Left lung (tissue), 10 donors: ENCODE measurements around the gene ATP1A2. TPM values are rescaled to one million over a fixed set of nuclear protein-coding genes. Genes with fewer than 3 reads are reported as not detected.

Source experiments
- ATAC-seq: fragments of 200-7000 bp; cut with Tn5 transposase; one replicate; pipeline ENCODE4 v1.9.1; 2020; ENCODE audit warnings: moderate library complexity
- DNase-seq, 4 donors: peaks; one replicate each; pipeline ENCODE4 v3.0.0-alpha.2; 2013 to 2020
- H3K27ac ChIP-seq, 2 donors: fragments of 200-600 bp; sonication (generic) in 1 of 2; one replicate each; pipeline versions ENCODE4 v1.5.0 to v1.8.0; 2020 to 2021
- H3K27me3 ChIP-seq, 2 donors: fragments of 200-600 bp; sonication (generic) in 1 of 2; one replicate each; pipeline versions ENCODE4 v1.5.0 to v1.8.0; 2020 to 2021
- H3K36me3 ChIP-seq, 2 donors: fragments of 200-600 bp; sonication (generic) in 1 of 2; one replicate each; pipeline versions ENCODE4 v1.5.0 to v1.8.0; 2020 to 2021
- H3K4me1 ChIP-seq, 2 donors: fragments of 200-600 bp; one replicate each; pipeline ENCODE4 v1.8.0; 2021
- H3K4me3 ChIP-seq, 2 donors: fragments of 200-600 bp; sonication (generic) in 1 of 2; one replicate each; pipeline versions ENCODE4 v1.5.0 to v1.8.0; 2020 to 2021; ENCODE audit warnings: mild to moderate bottlenecking in 1 of 2
- H3K9me3 ChIP-seq, 2 donors: fragments of 200-600 bp; sonication (generic) in 1 of 2; one replicate each; pipeline versions ENCODE4 v1.5.0 to v1.8.0; 2020 to 2021
- CTCF ChIP-seq, 2 donors: fragments of 200-600 bp; sonication (generic) in 1 of 2; IDR thresholded peaks; one replicate each; pipeline versions ENCODE4 v1.5.0 to v1.8.0; 2021; ENCODE audit warnings: antibody characterized with exemption in 2 of 2
- intact Hi-C, 2 donors: fragments of 100-400 bp; cut with DNase I; formaldehyde crosslinking; loops; one replicate each; pipeline versions ENCODE4 v1.11.2 to v1.14.2; 2022
- polyA plus RNA-seq, 6 donors: library from polyadenylated mRNA; unstranded; fragments of 120-200 nt; gene quantifications; one replicate each; pipeline ENCODE4 v1.2.1, GENCODE V29; 2013; ENCODE audit not compliant: insufficient read length in 6 of 6
- total RNA-seq, 2 donors: library from RNA; stranded (reverse); fragmentation: NEBNext Ultra II Directional; extraction: Animal tissue kit (Norgen Biotek cat#: 25700); gene quantifications; one replicate each; pipeline ENCODE4 v1.2.1, GENCODE V29; 2021
- donor health status: DM: no; HTN: yes; CAD: no.
- donor health status: DM: no; HTN: no; CAD: no.

The ATP1A2 gene
- total and polyA plus RNA-seq, 8 donors, result 2.8 to 15.9 (median 10.4) TPM

GRCh38 chr1:160169553-160170399, 54.2 kb downstream of the ATP1A2 start:
- TF ChIP-seq CTCF (IDR thresholded peaks at IDR 0.05), result no peak
- ATAC-seq (no peak), DNase-seq (no peak)
- peaks cover 0 to 6% of the 10 kb centered on the region in 2 donors for H3K27me3 ChIP-seq
- peaks cover 0 to 9% of the 10 kb centered on the region in 2 donors for H3K4me1 ChIP-seq
- no peaks in the 10 kb centered on the region for H3K9me3 ChIP-seq
- intact Hi-C loops, result no loop called here
- no peak overlapping the region for H3K27ac ChIP-seq
- H3K36me3 ChIP-seq, result no peaks in the 10 kb centered on the region
- no peak overlapping the region for H3K4me3 ChIP-seq

- Histone ChIP-seq H3K4me3 (no peak overlapping the region), H3K27ac (no peak overlapping the region), H3K9me3 (no peaks in the 10 kb centered on the region), H3K36me3 (no peaks in the 10 kb centered on the region), H3K4me1 (peaks cover 0 to 4% of the 10 kb centered on the region in 2 donors), H3K27me3 (peaks cover 0 to 6% of the 10 kb centered on the region in 2 donors)
- ATAC-seq (no peak), DNase-seq (no peak)
- intact Hi-C loops, result no loop called here
- TF ChIP-seq CTCF (IDR thresholded peaks at IDR 0.05), result no peak
Measured at GRCh38 chr1:160171354-160171753, 55.8 kb downstream of the ATP1A2 start.

- Histone ChIP-seq H3K36me3 (no peaks in the 10 kb centered on the region), H3K27ac (no peak overlapping the region), H3K4me1 (no peaks in the 10 kb centered on the region), H3K27me3 (peaks cover 0 to 4% of the 10 kb centered on the region in 2 donors), H3K9me3 (no peaks in the 10 kb centered on the region), H3K4me3 (no peak overlapping the region)
- TF ChIP-seq CTCF (IDR thresholded peaks at IDR 0.05), result no peak
- intact Hi-C loops, result no loop called here
- ATAC-seq, result no peak
- DNase-seq, result no peak
Measured at GRCh38 chr1:160171980-160172379, 56.4 kb downstream of the ATP1A2 start.

GRCh38 chr1:160177231-160177630, 61.7 kb downstream of the ATP1A2 start:
- ATAC-seq (no peak), DNase-seq (no peak)
- intact Hi-C loops, result no loop called here
- Histone ChIP-seq H3K27me3 (no peaks in the 10 kb centered on the region), H3K4me3 (no peak overlapping the region), H3K4me1 (no peaks in the 10 kb centered on the region), H3K36me3 (no peaks in the 10 kb centered on the region), H3K27ac (no peak overlapping the region), H3K9me3 (no peaks in the 10 kb centered on the region)
- TF ChIP-seq CTCF (IDR thresholded peaks at IDR 0.05), result no peak

GRCh38 chr1:160177667-160178066, 62.1 kb downstream of the ATP1A2 start:
- no peak for DNase-seq
- Histone ChIP-seq H3K36me3 (no peaks in the 10 kb centered on the region), H3K9me3 (no peaks in the 10 kb centered on the region), H3K27me3 (no peaks in the 10 kb centered on the region), H3K4me3 (no peak overlapping the region), H3K27ac (no peak overlapping the region), H3K4me1 (no peaks in the 10 kb centered on the region)
- intact Hi-C loops, result no loop called here
- TF ChIP-seq CTCF (IDR thresholded peaks at IDR 0.05), result no peak
- ATAC-seq, result no peak
